Stimulated activated naive CD8-positive, alpha-beta T cell treated with anti-CD3 and anti-CD28 coated beads, Interleukin-15, amount 100 ng/mL, for 72 hours (primary cell): ENCODE data around the gene SLC2A13.
"Not testable (repeated sequence)": the region's sequence is repeated elsewhere in the genome, so short reads cannot be mapped to it uniquely, and the experiment has no call there.

Experiments
- ATAC-seq: fragments of 150-1000 bp; cut with Tn5 transposase; 2 replicates; pipeline ENCODE4 v1.10.0; 2021; ENCODE audit warnings: mild to moderate bottlenecking, moderate library complexity
- DNase-seq, 2 donors: peaks; one replicate each; pipeline ENCODE4 v3.0.0; 2021 to 2022
- H3K27ac Mint-ChIP-seq, 2 donors: one replicate each; pipeline ENCODE4 v1.8.0; 2022; ENCODE audit warnings: mild to moderate bottlenecking in 2 of 2, mixed read lengths in 2 of 2, moderate library complexity in 2 of 2
- H3K27me3 Mint-ChIP-seq: one replicate; pipeline ENCODE4 v1.8.0; 2022; ENCODE audit warnings: mixed read lengths
- H3K4me1 Mint-ChIP-seq: one replicate; pipeline ENCODE4 v1.8.0; 2022; ENCODE audit warnings: mild to moderate bottlenecking, mixed read lengths
- H3K4me3 Mint-ChIP-seq, 2 donors: one replicate each; pipeline ENCODE4 v1.8.0; 2022; ENCODE audit warnings: mild to moderate bottlenecking in 2 of 2, mixed read lengths in 2 of 2, moderate library complexity in 1 of 2
- H3K9me3 Mint-ChIP-seq, 2 donors: one replicate each; pipeline ENCODE4 v1.8.0; 2022; ENCODE audit warnings: mixed read lengths in 2 of 2

Gene SLC2A13

GRCh38 chr12:39824505-39825212, 281.2 kb downstream of the SLC2A13 start:
- Mint-ChIP-seq H3K4me1 (no peaks in the 10 kb centered on the region), H3K27me3 (no peaks in the 10 kb centered on the region), H3K4me3 (no peak overlapping the region), H3K27ac (no peak overlapping the region), H3K9me3 (peaks cover 0 to 6% of the 10 kb centered on the region in 2 donors)
- ATAC-seq: no peak
- DNase-seq: no peak

DNA sequence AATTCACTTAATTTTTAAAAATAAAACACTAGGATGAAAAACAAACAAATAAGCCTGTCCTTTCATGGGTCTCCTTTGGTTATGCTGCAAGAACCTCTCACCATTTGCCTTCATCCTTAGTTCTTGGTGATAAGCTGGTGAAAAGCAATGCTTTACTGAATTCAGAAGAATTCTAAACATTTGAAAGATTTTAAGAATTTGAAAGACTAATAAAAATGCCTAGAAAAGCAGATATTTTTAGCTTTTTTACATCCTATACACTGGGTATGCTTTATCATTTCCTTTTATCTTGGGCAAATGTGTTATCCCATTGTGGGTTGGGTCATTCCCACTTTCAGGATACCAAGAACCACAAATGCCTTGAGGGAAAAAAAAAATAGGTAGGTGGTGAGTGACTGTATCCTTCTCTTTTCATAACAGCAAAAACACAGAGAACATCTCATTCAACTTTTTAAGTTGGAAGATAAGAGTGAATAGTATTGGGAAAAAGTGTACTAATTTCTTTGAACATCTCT, 289.2 kb downstream of the SLC2A13 start:
- H3K4me1 Mint-ChIP-seq: no peaks in the 10 kb centered on the region
- H3K27ac Mint-ChIP-seq: no peak overlapping the region
- peaks cover 6 to 7% of the 10 kb centered on the region in 2 donors for H3K9me3 Mint-ChIP-seq
- H3K27me3 Mint-ChIP-seq: no peaks in the 10 kb centered on the region
- no peak for ATAC-seq
- H3K4me3 Mint-ChIP-seq: no peak overlapping the region
- DNase-seq: no peak

DNA sequence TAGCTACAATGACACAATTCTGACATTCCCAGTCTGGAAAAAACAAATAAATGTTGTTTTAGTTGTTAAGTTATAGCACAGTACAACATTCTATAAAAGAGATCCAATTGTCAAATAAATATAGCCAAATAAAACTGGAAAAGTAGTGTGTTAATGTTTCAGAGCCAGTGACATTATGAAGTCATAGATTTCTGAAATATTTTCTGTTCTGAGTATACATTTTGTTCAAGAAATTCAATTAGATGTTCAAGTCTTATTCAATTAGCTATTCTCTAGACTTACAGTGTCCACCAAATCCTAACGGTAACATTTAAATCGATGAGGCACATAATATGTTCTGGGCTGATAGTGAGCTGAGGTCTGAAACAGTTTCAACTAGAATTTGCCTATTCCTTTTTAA, 290.1 kb downstream of the SLC2A13 start:
- no peaks in the 10 kb centered on the region for H3K27me3 Mint-ChIP-seq
- no peak overlapping the region for H3K27ac Mint-ChIP-seq
- no peak overlapping the region for H3K4me3 Mint-ChIP-seq
- ATAC-seq (no peak), DNase-seq (no peak)
- H3K4me1 Mint-ChIP-seq: no peaks in the 10 kb centered on the region
- H3K9me3 Mint-ChIP-seq: peaks cover 6 to 7% of the 10 kb centered on the region in 2 donors

- Mint-ChIP-seq H3K9me3 (peaks cover 6 to 7% of the 10 kb centered on the region in 2 donors), H3K4me3 (no peak overlapping the region), H3K27ac (no peak overlapping the region), H3K4me1 (no peaks in the 10 kb centered on the region), H3K27me3 (no peaks in the 10 kb centered on the region)
- DNase-seq (no peak), ATAC-seq (no peak)
These were observed 291.3 kb downstream of the SLC2A13 start for GRCh38 chr12:39814626-39815025.

DNA sequence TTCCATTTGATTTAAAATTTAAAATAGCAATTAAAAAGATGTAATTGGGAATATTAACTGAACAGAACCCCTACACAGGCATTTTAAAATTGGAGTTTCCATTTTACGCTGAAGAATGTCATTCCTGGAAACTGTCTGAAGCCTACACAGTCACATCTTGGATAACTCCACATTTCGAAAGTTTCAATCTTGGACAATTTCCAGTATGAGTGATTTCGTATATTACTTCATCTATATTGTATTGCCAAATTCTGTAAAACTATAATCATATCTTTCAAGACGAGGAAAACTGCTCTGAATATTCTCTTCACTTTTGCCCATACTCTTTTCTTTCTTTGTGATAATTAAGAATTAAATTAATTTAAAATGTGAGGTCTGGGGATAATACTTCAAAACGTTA, 292.1 kb downstream of the SLC2A13 start:
- DNase-seq (no peak), ATAC-seq (no peak)
- Mint-ChIP-seq H3K9me3 (peaks cover 6 to 7% of the 10 kb centered on the region in 2 donors), H3K4me1 (no peaks in the 10 kb centered on the region), H3K27ac (no peak overlapping the region), H3K4me3 (no peak overlapping the region), H3K27me3 (no peaks in the 10 kb centered on the region)

- not testable (repeated sequence) for H3K27ac Mint-ChIP-seq, H3K9me3 Mint-ChIP-seq, ATAC-seq, H3K4me3 Mint-ChIP-seq, H3K4me1 Mint-ChIP-seq, H3K27me3 Mint-ChIP-seq, DNase-seq
These were observed 293.4 kb downstream of the SLC2A13 start for GRCh38 chr12:39812456-39812855.

DNA sequence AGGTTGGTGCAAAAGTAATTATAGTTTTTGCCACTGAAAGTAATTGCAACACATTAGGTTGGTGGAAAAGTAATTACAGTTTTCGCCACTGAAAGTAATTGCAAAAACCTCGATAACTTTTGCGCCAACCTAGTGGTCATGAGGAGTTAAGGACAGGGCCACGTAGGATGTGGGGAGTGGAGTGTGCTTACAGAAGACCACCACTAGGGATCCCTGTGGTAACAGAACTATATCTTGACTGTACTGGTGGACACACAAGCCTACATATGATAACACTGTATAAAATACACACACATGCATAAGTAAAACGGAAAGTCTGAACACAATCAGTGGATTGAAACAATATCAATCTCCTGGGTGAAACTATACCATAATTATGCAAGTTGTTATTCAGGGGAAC, 298.8 kb downstream of the SLC2A13 start:
- ATAC-seq (peak; percentile 69), DNase-seq (no peak)
- Mint-ChIP-seq H3K27ac (no peak overlapping the region), H3K27me3 (no peaks in the 10 kb centered on the region), H3K4me1 (no peaks in the 10 kb centered on the region), H3K4me3 (no peak overlapping the region), H3K9me3 (peaks cover under 1% of the 10 kb centered on the region in 2 donors)

GRCh38 chr12:39805651-39806050, 300.2 kb downstream of the SLC2A13 start:
- no peaks in the 10 kb centered on the region for H3K9me3 Mint-ChIP-seq
- ATAC-seq (no peak), DNase-seq (no peak)
- no peak overlapping the region for H3K27ac Mint-ChIP-seq
- H3K4me1 Mint-ChIP-seq: no peaks in the 10 kb centered on the region
- H3K4me3 Mint-ChIP-seq: no peak overlapping the region
- H3K27me3 Mint-ChIP-seq: no peaks in the 10 kb centered on the region

GRCh38 chr12:39804898-39805297, 301.0 kb downstream of the SLC2A13 start:
- Mint-ChIP-seq H3K4me1 (no peaks in the 10 kb centered on the region), H3K9me3 (no peaks in the 10 kb centered on the region), H3K4me3 (no peak overlapping the region), H3K27ac (peak overlapping the region; percentile 14 to 49), H3K27me3 (no peaks in the 10 kb centered on the region)
- no peak for DNase-seq
- ATAC-seq: peak; percentile 31

- DNase-seq (no peak), ATAC-seq (no peak)
- Mint-ChIP-seq H3K27ac (peak overlapping the region in 1 of 2 donors; percentile 49), H3K4me1 (no peaks in the 10 kb centered on the region), H3K4me3 (no peak overlapping the region), H3K27me3 (no peaks in the 10 kb centered on the region), H3K9me3 (no peaks in the 10 kb centered on the region)
These were observed 301.4 kb downstream of the SLC2A13 start for GRCh38 chr12:39804479-39804878.

- ATAC-seq (no peak), DNase-seq (no peak)
- Mint-ChIP-seq H3K4me3 (no peak overlapping the region), H3K27me3 (no peaks in the 10 kb centered on the region), H3K9me3 (no peaks in the 10 kb centered on the region), H3K27ac (no peak overlapping the region), H3K4me1 (no peaks in the 10 kb centered on the region)
These were observed 302.7 kb downstream of the SLC2A13 start for GRCh38 chr12:39803151-39803550.

GRCh38 chr12:39798977-39799376, 306.9 kb downstream of the SLC2A13 start:
- Mint-ChIP-seq H3K4me1 (no peaks in the 10 kb centered on the region), H3K4me3 (no peak overlapping the region), H3K27ac (no peak overlapping the region), H3K27me3 (no peaks in the 10 kb centered on the region), H3K9me3 (no peaks in the 10 kb centered on the region)
- ATAC-seq (no peak), DNase-seq (no peak)

- ATAC-seq (no peak), DNase-seq (no peak)
- no peaks in the 10 kb centered on the region for H3K9me3 Mint-ChIP-seq
- no peaks in the 10 kb centered on the region for H3K4me1 Mint-ChIP-seq
- H3K27ac Mint-ChIP-seq: no peak overlapping the region
- no peaks in the 10 kb centered on the region for H3K27me3 Mint-ChIP-seq
- H3K4me3 Mint-ChIP-seq: no peak overlapping the region
These were observed 307.5 kb downstream of the SLC2A13 start for GRCh38 chr12:39798429-39798828.

- ATAC-seq: no peak
- H3K4me3 Mint-ChIP-seq: no peak overlapping the region
- no peaks in the 10 kb centered on the region for H3K9me3 Mint-ChIP-seq
- no peaks in the 10 kb centered on the region for H3K27me3 Mint-ChIP-seq
- no peaks in the 10 kb centered on the region for H3K4me1 Mint-ChIP-seq
- no peak overlapping the region for H3K27ac Mint-ChIP-seq
- no peak for DNase-seq
These were observed 310.4 kb downstream of the SLC2A13 start for GRCh38 chr12:39795481-39795880.

DNA sequence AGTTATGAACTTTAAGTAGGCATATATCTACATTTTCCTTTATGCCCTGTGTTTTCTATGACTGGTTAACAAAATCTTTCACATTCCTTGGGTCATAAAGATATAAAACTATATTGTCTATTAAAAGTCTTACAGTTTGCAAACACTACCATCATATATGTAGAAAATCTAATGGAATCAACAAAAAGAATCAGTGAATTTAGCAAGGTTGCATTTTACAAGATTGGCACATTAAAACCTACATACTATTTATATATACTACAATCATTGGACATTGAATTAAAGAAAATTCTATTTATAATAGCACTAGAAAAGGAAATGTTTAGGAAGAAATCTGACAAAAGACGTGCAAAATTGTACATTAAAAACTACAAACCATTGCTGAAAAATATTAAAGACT, 312.9 kb downstream of the SLC2A13 start:
- Mint-ChIP-seq H3K9me3 (no peaks in the 10 kb centered on the region), H3K27ac (no peak overlapping the region), H3K4me3 (no peak overlapping the region), H3K4me1 (no peaks in the 10 kb centered on the region), H3K27me3 (no peaks in the 10 kb centered on the region)
- no peak for DNase-seq
- no peak for ATAC-seq

- DNase-seq (no peak), ATAC-seq (no peak)
- no peaks in the 10 kb centered on the region for H3K27me3 Mint-ChIP-seq
- H3K9me3 Mint-ChIP-seq: no peaks in the 10 kb centered on the region
- no peak overlapping the region for H3K4me3 Mint-ChIP-seq
- H3K4me1 Mint-ChIP-seq: no peaks in the 10 kb centered on the region
- no peak overlapping the region for H3K27ac Mint-ChIP-seq
These were observed 317.6 kb downstream of the SLC2A13 start for GRCh38 chr12:39788239-39788638.

GRCh38 chr12:39785814-39786213, 320.1 kb downstream of the SLC2A13 start:
- not testable (repeated sequence) for H3K27ac Mint-ChIP-seq, H3K4me3 Mint-ChIP-seq, ATAC-seq, H3K4me1 Mint-ChIP-seq, DNase-seq, H3K27me3 Mint-ChIP-seq, H3K9me3 Mint-ChIP-seq
